OCI-LY7 (cell line): Measurements from ENCODE around the gene KRTAP5-7. TPM values are rescaled to one million over a fixed set of nuclear protein-coding genes. Genes with fewer than 3 reads are reported as not detected.

Source experiments
- BruUV-seq: library from RNA; stranded (reverse); fragments of 400-500 nt; replicated peaks from 2 replicates; lab custom pipeline; 2021; lab: Mats Ljungman, UMichigan
- CTCF ChIA-PET: fragments of 300-600 bp; sonication (Branson Sonifier 250); formaldehyde crosslinking; loops from one replicate; lab custom pipeline; 2022; ENCODE audit warnings: antibody characterized with exemption; ENCODE audit not compliant: unreplicated experiment; lab: Charles Lee
- POLR2A ChIA-PET: fragments of 300-600 bp; sonication (Branson Sonifier 250); formaldehyde crosslinking; loops from one replicate; lab custom pipeline; 2022; ENCODE audit warnings: antibody characterized with exemption; lab: Charles Lee
- DNase-seq: peaks from one replicate; pipeline ENCODE4 v3.0.0-alpha.2; 2015; ENCODE audit warnings: low spot score
- H2AFZ ChIP-seq: fragments of 200-600 bp; sonication (generic), shearing (Covaris generic); 2 replicates; pipeline ENCODE4 v1.6.1; 2014; ENCODE audit warnings: mild to moderate bottlenecking, antibody characterized with exemption, low read length, moderate library complexity
- H3K27ac ChIP-seq: fragments of 200-600 bp; sonication (generic); 2 replicates; pipeline ENCODE4 v1.5.1; 2014; ENCODE audit warnings: mixed run types, low read depth, mild to moderate bottlenecking, moderate library complexity, low read length, inconsistent platforms; ENCODE audit not compliant: poor library complexity, severe bottlenecking
- H3K36me3 ChIP-seq: fragments of 200-600 bp; sonication (generic); 2 replicates; pipeline ENCODE4 v1.6.1; 2014; ENCODE audit warnings: mild to moderate bottlenecking, antibody characterized with exemption, low read length, moderate library complexity, mixed read lengths; ENCODE audit not compliant: insufficient read depth
- H3K4me1 ChIP-seq: fragments of 200-600 bp; sonication (generic); 2 replicates; pipeline ENCODE4 v1.5.1; 2014; ENCODE audit warnings: mild to moderate bottlenecking, low read length; ENCODE audit not compliant: insufficient read depth, poor library complexity, severe bottlenecking
- H3K4me2 ChIP-seq: fragments of 200-600 bp; sonication (generic); 2 replicates; pipeline ENCODE4 v1.6.1; 2014; ENCODE audit warnings: mild to moderate bottlenecking, low read length
- H3K4me3 ChIP-seq: fragments of 200-600 bp; sonication (generic); 2 replicates; pipeline ENCODE4 v1.5.1; 2014; ENCODE audit warnings: mild to moderate bottlenecking, low read depth, low read length; ENCODE audit not compliant: poor library complexity, severe bottlenecking
- H3K79me2 ChIP-seq: fragments of 200-600 bp; sonication (generic); 2 replicates; pipeline ENCODE4 v1.6.1; 2016; ENCODE audit warnings: low read depth, mild to moderate bottlenecking, low read length, moderate library complexity, mixed read lengths; ENCODE audit not compliant: insufficient read depth
- H3K9me2 ChIP-seq: fragments of 200-600 bp; sonication (generic); 2 replicates; pipeline ENCODE4 v1.6.1; 2016; ENCODE audit warnings: mild to moderate bottlenecking, low read length, mixed read lengths; ENCODE audit not compliant: insufficient read depth
- H3K9me3 ChIP-seq: fragments of 200-600 bp; sonication (generic); 2 replicates; pipeline ENCODE4 v1.6.1; 2014; ENCODE audit warnings: mild to moderate bottlenecking, mixed run types, low read length, mixed read lengths
- H4K20me1 ChIP-seq: fragments of 200-600 bp; sonication (generic); 2 replicates; pipeline ENCODE4 v1.6.1; 2014; ENCODE audit warnings: mild to moderate bottlenecking, antibody characterized with exemption, low read length, moderate library complexity, mixed read lengths; ENCODE audit not compliant: insufficient read depth
- EZH2phosphoT487 ChIP-seq: fragments of 200-600 bp; sonication (generic); IDR thresholded peaks from 2 replicates; pipeline ENCODE4 v1.6.1; 2018; ENCODE audit warnings: low read depth, borderline replicate concordance, mild to moderate bottlenecking, mixed run types, antibody characterized with exemption, low read length, moderate library complexity, mixed read lengths
- intact Hi-C: fragments of 100-400 bp; cut with micrococcal nuclease; formaldehyde crosslinking; loops from one replicate; pipeline ENCODE4 v1.10.0; 2022; ENCODE audit not compliant: unreplicated experiment
- total RNA-seq, 2 experiments: library from RNA; depleted of rRNA in 1 of 2; stranded (reverse); fragments of >200 nt in 1 of 2; shearing (Covaris generic) in 1 of 2; gene quantifications; 2 replicates each; pipeline ENCODE4 v1.2.3, GENCODE V29; 2014 to 2022
- TF ChIP-seq, protein P1 (sequence below): fragments of 200-600 bp; sonication (generic); conservative IDR thresholded peaks from 2 replicates; pipeline ENCODE4 v1.5.1; 2014; ENCODE audit warnings: mild to moderate bottlenecking, antibody characterized with exemption, low read length, moderate library complexity, mixed read lengths

KRTAP5-7 gene
- total RNA-seq, 2 experiments from 2014 or later: not detected

DNA sequence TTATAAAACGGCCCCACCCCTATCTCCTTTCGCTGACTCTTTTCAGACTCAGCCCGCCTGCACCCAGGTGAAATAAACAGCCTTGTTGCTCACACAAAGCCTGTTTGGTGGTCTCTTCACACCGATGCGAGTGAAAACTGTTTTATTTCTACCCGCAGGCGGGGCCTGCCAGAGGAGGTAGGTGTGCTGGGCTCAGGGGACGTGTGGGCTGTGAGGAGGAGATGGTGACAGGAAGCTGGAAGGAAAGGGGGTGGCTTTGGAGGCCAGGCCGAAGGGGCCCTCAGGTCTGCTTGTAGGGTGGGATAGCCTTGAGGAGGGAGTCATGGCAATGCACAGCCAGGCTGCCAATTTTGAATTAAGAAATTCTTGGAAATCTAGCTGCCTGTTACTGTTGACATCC is 21.3 kb upstream of the KRTAP5-7 start:
- ChIA-PET POLR2A (no interaction called here), CTCF (no interaction called here)
- Histone ChIP-seq H4K20me1 (no peaks in the 10 kb centered on the region), H3K9me2 (no peaks in the 10 kb centered on the region), H3K27ac (no peak overlapping the region), H3K9me3 (no peaks in the 10 kb centered on the region), H2AFZ (no peak overlapping the region), H3K4me2 (no peak overlapping the region), H3K4me1 (no peaks in the 10 kb centered on the region), H3K79me2 (no peaks in the 10 kb centered on the region), H3K36me3 (no peaks in the 10 kb centered on the region), H3K4me3 (no peak overlapping the region)
- intact Hi-C loops: no loop called here
- BruUV-seq: no TSS peak
- no peak for DNase-seq
- no peak for TF ChIP-seq EZH2phosphoT487
- TF ChIP-seq, protein P1, sequence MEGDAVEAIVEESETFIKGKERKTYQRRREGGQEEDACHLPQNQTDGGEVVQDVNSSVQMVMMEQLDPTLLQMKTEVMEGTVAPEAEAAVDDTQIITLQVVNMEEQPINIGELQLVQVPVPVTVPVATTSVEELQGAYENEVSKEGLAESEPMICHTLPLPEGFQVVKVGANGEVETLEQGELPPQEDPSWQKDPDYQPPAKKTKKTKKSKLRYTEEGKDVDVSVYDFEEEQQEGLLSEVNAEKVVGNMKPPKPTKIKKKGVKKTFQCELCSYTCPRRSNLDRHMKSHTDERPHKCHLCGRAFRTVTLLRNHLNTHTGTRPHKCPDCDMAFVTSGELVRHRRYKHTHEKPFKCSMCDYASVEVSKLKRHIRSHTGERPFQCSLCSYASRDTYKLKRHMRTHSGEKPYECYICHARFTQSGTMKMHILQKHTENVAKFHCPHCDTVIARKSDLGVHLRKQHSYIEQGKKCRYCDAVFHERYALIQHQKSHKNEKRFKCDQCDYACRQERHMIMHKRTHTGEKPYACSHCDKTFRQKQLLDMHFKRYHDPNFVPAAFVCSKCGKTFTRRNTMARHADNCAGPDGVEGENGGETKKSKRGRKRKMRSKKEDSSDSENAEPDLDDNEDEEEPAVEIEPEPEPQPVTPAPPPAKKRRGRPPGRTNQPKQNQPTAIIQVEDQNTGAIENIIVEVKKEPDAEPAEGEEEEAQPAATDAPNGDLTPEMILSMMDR: no peak

DNA sequence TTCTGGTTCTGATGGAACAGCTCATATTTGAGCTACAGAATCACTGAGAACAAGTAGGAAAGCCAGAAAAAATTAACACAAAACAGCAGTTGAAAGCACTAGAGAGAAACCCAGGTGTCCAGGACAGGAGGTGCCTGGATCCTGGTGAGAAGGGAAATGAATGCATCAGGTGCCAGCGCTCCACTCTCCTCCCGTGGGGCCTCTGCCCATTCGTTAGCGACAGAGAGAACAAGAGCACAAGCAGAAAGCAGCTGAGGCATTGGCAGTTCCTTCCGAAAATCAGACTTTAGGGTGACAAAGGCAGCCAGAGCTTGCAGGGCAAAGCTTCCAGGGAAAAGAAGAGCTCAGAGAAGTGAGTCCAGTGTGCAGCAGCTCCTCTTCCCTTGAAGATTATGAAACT is 20.0 kb upstream of the KRTAP5-7 start:
- DNase-seq: no peak
- Histone ChIP-seq H3K36me3 (no peaks in the 10 kb centered on the region), H3K9me2 (no peaks in the 10 kb centered on the region), H4K20me1 (no peaks in the 10 kb centered on the region), H3K79me2 (no peaks in the 10 kb centered on the region), H3K4me3 (no peak overlapping the region), H3K4me2 (no peak overlapping the region), H3K9me3 (no peaks in the 10 kb centered on the region), H3K27ac (no peak overlapping the region), H3K4me1 (no peaks in the 10 kb centered on the region), H2AFZ (no peak overlapping the region)
- no TSS peak for BruUV-seq
- TF ChIP-seq, protein P1: no peak
- no peak for TF ChIP-seq EZH2phosphoT487
- intact Hi-C loops: no loop called here
- CTCF ChIA-PET: no interaction called here
- POLR2A ChIA-PET: interaction anchor here (0.6 kb wide), 1 partner anchor 479 kb away, joined by 3 read pairs; no protein-coding TSS in a partner anchor

DNA sequence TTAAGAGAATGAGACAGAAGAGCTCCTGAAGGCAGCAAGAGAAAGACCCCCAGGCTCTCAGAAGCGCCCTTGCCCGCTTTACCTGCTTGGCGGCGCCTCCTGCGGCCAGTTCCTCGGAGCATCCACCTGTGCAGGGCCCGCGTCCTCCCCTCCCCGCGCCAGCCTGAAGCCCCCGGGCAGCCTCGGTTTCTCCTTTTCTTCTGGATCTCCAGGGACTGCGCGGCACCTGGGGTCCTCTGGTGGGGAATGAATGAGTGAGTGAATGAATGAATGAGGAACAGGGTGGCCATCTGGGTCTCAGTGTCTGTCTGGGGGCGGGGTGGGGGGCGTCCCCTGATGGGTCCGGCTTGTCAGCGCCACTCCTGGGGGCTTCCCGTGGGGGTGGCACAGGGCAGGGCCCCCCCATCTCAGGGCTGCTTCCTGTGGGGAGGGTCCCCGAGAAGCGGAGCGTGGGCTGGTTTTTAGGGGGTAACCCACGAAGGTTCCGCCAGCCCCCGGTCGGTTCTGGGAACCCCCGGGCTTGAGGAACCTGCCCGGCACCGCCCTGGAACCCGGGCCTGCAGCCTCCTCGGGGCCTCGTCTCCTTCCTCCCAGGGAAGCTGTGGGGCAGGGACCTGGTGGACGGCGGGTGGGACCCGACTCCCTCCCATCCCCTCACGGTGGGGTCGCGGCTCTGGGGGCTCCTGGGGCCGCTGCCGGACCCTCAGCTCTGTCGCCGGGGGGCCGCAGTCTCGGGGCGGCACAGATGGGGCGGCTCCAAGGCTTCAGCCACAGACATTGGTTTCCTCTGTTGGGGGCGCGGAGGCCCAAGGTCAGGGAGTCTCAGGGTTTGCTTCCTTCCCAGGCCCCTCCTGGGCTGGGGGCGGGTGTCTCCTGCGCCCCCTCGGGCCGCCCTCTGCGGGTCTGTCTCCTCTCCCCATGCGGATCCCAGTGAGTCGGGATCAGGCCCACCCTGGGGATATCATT is 8.3 kb upstream of the KRTAP5-7 start:
- no peaks in the 10 kb centered on the region for H3K9me2 ChIP-seq
- no peaks in the 10 kb centered on the region for H4K20me1 ChIP-seq
- H2AFZ ChIP-seq: no peak overlapping the region
- no peak overlapping the region for H3K27ac ChIP-seq
- no TSS peak for BruUV-seq
- no peak overlapping the region for H3K4me3 ChIP-seq
- H3K4me1 ChIP-seq: no peaks in the 10 kb centered on the region
- no peak for DNase-seq
- no peaks in the 10 kb centered on the region for H3K79me2 ChIP-seq
- POLR2A ChIA-PET: no interaction called here
- H3K9me3 ChIP-seq: no peaks in the 10 kb centered on the region
- TF ChIP-seq, protein P1: no peak
- TF ChIP-seq EZH2phosphoT487: no peak
- no peaks in the 10 kb centered on the region for H3K36me3 ChIP-seq
- CTCF ChIA-PET: no interaction called here
- H3K4me2 ChIP-seq: no peak overlapping the region
- intact Hi-C loops: no loop called here
